ENCODE results near the gene GADL1.
A peak's percentile ranks its signal among the peaks of the same experiment; 100 is the strongest.

GADL1 gene

DNA sequence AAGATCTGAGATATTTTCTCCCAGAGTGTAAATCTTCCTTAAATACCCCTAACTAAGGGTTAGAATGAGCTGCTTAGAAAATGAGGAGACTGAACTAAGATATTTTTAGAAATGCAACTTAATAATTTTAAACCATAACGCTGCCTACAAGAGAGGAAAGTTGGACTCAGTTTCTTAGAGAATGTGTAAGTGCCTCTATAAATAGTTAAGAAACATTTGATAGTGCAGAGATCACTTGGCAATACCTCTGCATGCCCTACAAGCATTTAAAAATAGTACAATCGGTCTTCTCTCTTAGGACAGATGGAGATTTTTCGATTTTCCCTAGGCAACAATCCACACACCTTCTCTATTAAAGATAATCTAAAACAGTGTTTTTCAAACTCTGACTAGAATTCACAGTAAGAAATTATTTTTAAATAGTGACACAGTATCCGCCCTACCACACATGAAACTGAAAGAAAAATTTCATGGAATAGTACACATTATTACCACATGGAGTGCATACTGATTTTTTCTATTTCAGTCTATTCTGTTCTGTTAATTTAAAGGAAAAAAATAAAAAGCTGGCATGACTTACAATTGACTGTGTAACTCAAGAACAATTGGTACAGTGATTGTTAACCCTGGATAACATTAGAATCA, 83.2 kb downstream of the GADL1 start:
- no peak for DNase-seq (ENCODE audit: low read depth in 2 of 2)

DNA sequence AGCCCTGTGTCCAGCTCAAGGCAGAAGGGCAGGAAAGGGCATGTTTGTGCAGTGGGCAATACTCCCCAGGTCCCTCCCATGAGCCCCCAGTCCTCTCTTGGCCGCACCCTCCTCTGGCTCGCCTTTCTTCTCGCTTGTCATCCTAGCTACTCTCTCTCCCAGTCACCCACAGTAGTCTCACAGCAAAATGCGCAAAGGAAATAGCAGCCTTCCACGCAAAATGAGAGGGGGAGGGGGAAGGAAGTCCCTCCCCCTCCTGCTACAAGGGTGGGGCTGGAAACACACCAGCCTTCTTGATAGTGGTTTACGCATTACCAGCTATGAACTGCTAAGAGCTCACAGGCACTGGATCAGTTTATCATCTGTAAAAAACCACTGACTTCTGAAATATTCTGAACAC, 83.8 kb downstream of the GADL1 start:
- no peak for DNase-seq (ENCODE audit: low read depth in 2 of 2)

- no peak for DNase-seq (ENCODE audit: low read depth in 2 of 2)
These were observed 88.8 kb downstream of the GADL1 start for GRCh38 chr3:30805695-30806094.

DNA sequence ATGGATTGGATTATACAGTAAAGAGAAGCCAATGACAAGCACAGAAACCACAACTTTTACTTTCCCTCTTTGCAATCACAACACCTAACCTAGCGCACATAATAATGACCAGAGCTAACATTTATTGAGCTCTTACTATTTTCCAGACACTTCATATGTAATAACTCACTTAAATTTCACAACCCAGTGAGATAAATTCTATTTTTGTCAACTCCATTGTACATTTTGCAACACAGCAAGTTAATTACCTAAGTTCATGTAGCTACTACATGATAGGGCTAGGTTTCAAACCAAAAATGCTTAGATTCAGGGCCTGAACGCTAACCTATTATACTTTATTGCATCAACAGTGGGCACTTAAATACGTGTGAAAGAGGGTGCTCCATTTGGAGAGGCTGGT, 89.5 kb downstream of the GADL1 start:
- DNase-seq (ENCODE audit: low read depth in 2 of 2) = no peak

GRCh38 chr3:30795176-30795575, 99.3 kb downstream of the GADL1 start:
- DNase-seq (ENCODE audit: low read depth in 2 of 2) = no peak

GRCh38 chr3:30793740-30794139, 100.7 kb downstream of the GADL1 start:
- no peak for DNase-seq (ENCODE audit: low read depth in 2 of 2)

GRCh38 chr3:30790150-30790549, 104.3 kb downstream of the GADL1 start:
- no peak for DNase-seq (ENCODE audit: low read depth in 2 of 2)

DNA sequence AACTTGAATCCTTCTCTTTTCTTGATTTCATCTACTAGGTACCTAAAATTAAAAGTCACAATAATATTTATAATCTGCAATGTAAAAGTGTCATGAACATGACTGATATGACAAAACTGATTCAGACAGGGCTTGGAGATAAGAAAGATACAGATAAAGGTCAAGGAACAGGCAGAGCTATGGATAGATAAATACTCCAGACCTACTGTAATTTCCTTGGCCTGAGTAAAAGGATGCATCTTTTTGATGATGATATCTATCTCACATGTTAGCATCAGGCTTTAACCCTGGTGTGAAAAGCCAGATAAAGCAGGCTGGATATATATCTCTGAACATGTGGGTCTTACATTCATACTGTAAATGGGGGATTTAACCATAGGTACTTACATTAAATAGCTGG, 108.1 kb downstream of the GADL1 start:
- no peak for DNase-seq (ENCODE audit: low read depth in 2 of 2)

- no peak for DNase-seq (ENCODE audit: low read depth in 2 of 2)
These were observed 114.7 kb downstream of the GADL1 start for GRCh38 chr3:30779686-30780287.

DNA sequence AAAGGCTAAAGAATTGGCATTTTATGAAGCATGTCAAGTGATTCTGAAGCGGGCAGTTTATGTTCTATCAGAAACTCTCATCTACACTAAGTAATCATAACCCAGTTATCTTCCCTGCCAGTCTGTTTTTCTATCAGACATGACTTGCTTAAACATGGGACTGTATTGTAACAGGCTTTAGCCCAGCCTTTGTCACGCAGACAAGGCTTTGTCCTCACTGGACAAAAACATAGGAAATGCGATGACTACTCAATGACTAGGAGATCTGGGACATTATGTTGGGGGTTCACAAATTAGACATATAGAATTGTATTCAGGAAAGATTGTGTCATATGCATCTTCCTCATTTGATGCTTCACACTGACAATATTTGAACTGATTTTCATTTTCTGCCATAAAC, 115.5 kb downstream of the GADL1 start:
- no peak for DNase-seq (ENCODE audit: low read depth in 2 of 2)

- DNase-seq (ENCODE audit: low read depth in 2 of 2) = no peak
These were observed 116.9 kb downstream of the GADL1 start for GRCh38 chr3:30777426-30778113.

DNA sequence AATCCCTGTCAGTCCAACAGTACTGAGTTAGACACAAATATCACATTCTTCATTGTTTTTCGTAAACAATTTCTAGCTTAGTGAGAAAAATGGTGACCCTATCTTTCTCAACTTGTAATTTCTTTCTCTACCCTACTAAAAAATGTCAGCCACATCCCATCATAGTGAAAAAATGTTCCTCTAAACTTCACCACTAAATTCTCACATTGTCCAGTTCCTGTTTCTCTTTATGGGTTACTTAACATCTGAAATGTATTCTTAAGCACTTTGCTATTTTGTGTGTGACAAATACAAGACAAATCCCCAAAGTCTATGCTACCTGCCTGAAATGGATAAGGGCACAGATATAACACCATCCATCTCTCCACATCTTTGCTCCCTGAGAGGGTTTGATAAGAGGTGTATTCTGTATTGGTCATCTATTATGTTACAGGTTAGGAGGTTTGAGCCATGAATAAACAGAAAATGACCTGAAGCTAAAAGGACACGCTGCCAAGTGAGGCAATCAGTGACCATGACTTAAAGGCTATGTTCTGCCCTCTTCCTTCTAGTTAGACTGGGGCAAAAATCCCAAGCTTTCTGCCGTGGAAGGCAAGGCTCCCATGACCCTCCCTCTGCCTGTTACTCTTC, 118.2 kb downstream of the GADL1 start:
- no peak for DNase-seq (ENCODE audit: low read depth in 2 of 2)

DNA sequence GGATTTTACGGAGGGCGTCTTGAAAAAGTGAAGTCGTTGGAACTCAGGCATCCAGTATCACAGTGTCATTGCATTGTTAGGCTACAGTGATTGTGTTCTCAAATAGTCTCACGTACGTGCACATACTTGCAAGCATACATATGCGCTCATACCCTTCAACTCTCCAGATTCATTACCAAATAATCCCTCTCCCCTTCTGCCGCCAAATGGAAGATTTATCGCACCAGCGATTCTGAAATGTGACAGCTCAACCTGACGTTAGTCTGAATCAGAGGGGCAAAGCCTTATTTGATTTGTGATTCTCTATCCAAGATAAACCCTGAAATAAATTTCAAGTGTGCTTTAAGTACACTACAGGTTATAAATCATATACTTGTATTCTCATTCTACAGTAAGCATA, 119.4 kb downstream of the GADL1 start:
- no peak for DNase-seq (ENCODE audit: low read depth in 2 of 2)

DNA sequence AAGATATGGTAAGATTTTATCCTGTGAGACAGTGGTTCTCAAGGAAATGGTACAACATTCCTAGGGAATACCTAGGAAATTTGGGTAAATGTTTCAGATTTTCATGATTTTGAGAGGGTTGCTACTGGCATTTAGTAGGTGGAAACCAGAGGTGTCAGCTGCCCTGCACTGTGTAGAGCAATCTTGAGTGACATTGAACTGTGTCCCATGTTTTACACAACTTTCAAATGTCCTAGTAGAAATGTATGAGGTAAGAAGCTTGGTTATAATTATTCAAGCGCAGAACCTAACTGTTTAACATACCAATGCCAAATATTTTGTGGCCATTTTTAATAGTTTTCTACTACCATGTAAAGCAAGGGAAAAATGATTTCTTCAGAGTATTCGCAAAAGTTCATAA, 120.4 kb downstream of the GADL1 start:
- no peak for DNase-seq (ENCODE audit: low read depth in 2 of 2)

DNA sequence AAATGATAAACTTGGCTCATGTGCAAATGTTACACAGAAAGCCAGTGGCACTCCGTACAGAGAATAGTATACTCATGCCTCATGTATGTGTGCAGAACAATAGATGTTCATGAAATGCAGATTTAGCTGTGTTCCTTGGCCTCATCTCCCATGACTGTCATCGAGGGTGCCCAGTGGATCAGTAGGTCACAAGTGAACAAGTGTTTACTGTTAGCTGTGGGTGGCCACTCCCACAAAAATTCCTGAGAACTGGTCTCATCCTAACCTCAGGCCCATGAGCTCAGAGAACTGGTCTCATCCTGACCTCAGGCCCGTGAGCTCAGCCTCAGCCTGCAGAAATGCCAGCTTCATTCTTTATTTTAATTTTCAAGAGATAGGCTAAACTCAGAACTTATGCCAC, 124.1 kb downstream of the GADL1 start:
- no peak for DNase-seq (ENCODE audit: low read depth in 2 of 2)

DNA sequence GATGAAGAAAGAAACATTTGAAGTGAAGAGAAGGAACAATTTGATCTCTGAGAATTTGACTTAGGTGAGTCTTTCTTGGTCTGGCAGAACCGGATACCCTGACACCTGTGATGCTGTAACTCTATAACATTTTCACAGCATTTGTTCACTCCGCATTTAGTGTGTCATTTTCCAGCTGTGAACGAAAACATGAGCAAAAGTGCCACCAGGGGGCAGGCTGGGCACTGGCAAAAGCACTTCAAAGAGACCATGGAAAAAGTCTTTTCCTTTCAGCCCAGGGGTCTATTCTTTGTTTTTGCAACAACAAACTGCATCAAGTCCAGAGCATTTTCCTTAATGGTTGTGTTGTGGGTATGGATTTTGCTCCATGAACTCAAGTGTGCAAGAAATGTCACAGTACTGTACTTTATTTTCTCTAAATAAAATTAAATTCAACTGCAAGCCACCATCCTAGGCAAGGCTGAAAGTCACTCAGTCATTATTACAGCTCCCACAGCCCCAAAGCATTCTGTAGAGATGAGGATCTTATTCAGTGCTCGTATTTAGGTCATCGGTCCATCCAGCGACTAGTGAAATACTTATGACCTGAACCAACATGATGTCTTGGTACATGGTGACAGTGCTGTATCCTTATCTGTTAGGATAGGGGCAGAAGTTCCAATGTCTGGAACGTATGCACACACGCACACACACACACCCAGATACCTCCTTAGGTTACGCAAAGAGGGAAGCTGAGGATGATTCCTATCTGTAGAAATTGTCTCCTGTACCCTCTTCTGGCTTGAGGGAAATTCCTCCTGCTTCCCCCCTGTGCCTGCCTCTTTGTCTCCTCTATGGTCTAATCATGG, 125.5 kb downstream of the GADL1 start:
- DNase-seq (ENCODE audit: low read depth in 2 of 2) = peak; percentile 31 to 63

DNA sequence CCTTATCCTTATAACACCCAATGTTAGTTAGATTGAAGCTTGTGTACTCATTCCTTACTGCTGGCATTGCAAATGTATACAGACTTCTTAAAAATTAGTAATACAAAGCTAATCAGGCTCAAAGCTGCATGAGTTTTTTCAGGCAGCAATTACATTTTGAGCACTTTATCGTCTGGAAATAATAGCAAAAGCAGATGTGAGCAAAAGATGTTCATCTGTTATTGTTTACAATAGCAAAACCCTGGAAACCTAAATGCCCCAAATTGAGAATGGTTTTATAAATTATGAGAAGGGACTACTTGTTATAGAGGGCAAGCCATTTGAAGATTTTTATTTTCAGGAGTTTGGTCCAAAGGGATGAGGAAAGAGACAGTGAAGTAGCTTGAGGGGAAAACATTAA, 126.4 kb downstream of the GADL1 start:
- DNase-seq (ENCODE audit: low read depth in 2 of 2) = no peak

GRCh38 chr3:30766522-30766921, 127.9 kb downstream of the GADL1 start:
- no peak for DNase-seq (ENCODE audit: low read depth in 2 of 2)

DNA sequence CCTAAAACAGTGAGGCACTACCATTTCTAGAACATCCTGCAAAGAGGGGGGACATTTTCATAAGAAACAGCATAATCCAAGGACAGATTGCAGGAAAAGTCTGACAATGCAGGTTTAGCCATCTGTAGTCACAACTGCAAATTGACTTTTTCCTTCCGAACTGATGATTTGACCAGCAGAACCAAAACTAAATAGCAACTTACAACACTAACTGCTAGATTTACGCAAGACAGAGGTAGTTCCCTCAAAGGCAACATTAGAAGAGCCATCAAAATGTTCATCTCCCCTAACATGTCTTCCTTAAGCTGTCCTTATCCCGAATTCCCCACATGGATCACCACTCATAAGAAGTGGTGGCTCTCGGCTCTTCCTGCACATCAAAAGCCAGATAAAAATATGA, 129.6 kb downstream of the GADL1 start:
- no peak for DNase-seq (ENCODE audit: low read depth in 2 of 2)

GRCh38 chr3:30764281-30764680, 130.2 kb downstream of the GADL1 start:
- DNase-seq (ENCODE audit: low read depth in 2 of 2) = no peak

DNA sequence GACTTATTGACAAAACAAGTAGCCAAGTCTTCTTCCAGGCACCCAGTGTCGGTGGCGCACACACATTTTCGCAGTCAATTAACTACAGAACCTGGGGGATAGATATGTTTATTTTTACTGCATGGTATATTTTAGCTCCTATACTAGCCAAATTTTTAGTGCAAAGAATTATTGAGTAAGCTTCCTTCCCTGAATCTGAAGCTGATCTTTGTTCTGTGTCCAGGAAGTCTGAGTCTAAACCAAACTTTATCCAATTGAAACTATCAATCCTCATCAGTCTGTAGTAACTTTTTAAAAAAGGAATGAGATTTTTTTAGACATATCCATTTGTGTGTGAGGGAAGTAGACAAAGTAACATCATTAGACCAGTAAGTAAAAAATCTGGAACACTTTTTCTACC, 133.1 kb downstream of the GADL1 start:
- no peak for DNase-seq (ENCODE audit: low read depth in 2 of 2)

DNA sequence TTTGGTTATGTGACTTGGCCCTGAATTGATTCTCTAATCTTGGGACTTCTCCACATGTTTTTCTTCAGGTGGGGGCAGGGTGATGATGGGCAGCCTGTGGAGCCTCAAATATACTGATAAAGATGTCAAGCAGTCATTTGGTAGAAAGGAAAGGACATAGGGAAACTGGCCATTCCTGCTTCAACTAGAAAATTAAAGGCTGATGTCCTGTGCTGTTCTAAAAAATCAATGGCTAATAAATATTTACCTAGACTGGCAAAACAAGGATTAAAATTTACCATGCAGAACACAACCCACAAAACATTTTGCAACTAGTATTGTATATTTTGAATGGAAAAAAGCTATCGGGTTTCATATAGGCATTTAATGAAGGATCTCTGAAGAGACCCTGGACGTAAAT, 133.7 kb downstream of the GADL1 start:
- DNase-seq (ENCODE audit: low read depth in 2 of 2) = no peak
